ENCODE results near the gene SLC25A3. TPM values are rescaled to one million over a fixed set of nuclear protein-coding genes. Genes with fewer than 3 reads are reported as not detected.

SLC25A3 gene
- total RNA-seq, 5 donors from 2014 or later (not counting 1 experiment from before 2014, with no cell fraction given), result 256 to 438 (median 269) TPM

- Mint-ChIP-seq H3K4me3 (peak within 1 kb of the TSS; percentile 97 to 99 (median 98)), H3K27me3 (no peaks in the 10 kb centered on the region), H3K36me3 (no peaks in the 10 kb centered on the region), H3K9me3 (no peaks in the 10 kb centered on the region), H3K4me1 (peaks cover 15 to 42% (median 38%) of the 10 kb centered on the region in 3 donors), H3K27ac (peak within 1 kb of the TSS; percentile 92 to 94)
- ChIA-PET POLR2A (interaction anchor here in 1 of 2 donors (1.7 kb wide), 1 partner anchor 52 kb away, joined by 13 read pairs; the partner anchor contains the start of gene SLC25A3), CTCF (interaction anchor here (0.6 to 2.0 kb wide), 6 partner anchors 8 to 78 kb away, joined by 3 to 9 read pairs (median 5); partner anchors contain the start of gene SLC25A3 (in 1 of the 2))
- Histone ChIP-seq H3K9me3 (no peaks in the 10 kb centered on the region), H3K27me3 (replicated peaks in 1 of 2; ENCODE audit: control insufficient read depth in 2 of 2, extremely low read depth in 1 of 2, insufficient read depth in 2 of 2, low read length in 1 of 2) (no peaks in the 10 kb centered on the region), H3K36me3 (ENCODE audit: control insufficient read depth in 2 of 2, extremely low read depth in 1 of 2, insufficient read depth in 1 of 2, low read length in 1 of 2) (peaks cover 3 to 10% of the 10 kb centered on the region in 2 donors), H3K4me3 (ENCODE audit: control insufficient read depth in 1 of 2, extremely low read depth in 1 of 2, low read length in 1 of 2) (peak within 1 kb of the TSS; percentile 72 to 91), H3K4me1 (ENCODE audit: control insufficient read depth in 1 of 2, extremely low read depth in 1 of 2, insufficient read depth in 2 of 2, low read length in 2 of 2) (peaks cover 11 to 15% of the 10 kb centered on the region in 2 experiments), H3K27ac (ENCODE audit: low read length) (peak within 1 kb of the TSS; percentile 54)
- ATAC-seq (replicated peaks in 1 of 4), result peak; percentile 91 to 95 (median 92)
- WGBS (ENCODE audit: insufficient coverage), result under 1% methylated on average over 84 of the region's 91 CpGs
- DNase-seq, result peak; percentile 89 to 98 (median 95)
These were observed 51.5 kb downstream of the SLC25A3 start, which contains the start of the genes APAF1 and IKBIP for GRCh38 chr12:98644712-98645571. TSS of gene APAF1 (plus strand) at chr12:98645290. CDS start at chr12:98648360, 3,070 bp downstream. TSS of gene IKBIP (minus strand) at chr12:98644788. CDS start at chr12:98644701, 87 bp downstream.

- H3K27me3 ChIP-seq (replicated peaks in 1 of 2; ENCODE audit: control insufficient read depth in 2 of 2, extremely low read depth in 1 of 2, insufficient read depth in 2 of 2, low read length in 1 of 2), result no peaks in the 10 kb centered on the region
- peaks cover 15 to 41% (median 38%) of the 10 kb centered on the region in 3 donors for H3K4me1 Mint-ChIP-seq
- no peaks in the 10 kb centered on the region for H3K36me3 Mint-ChIP-seq
- H3K4me3 Mint-ChIP-seq, result peak overlapping the region; percentile 97 to 99 (median 98)
- DNase-seq (peak in 5 of 35 experiments; percentile 1 to 31 (median 3)), ATAC-seq (replicated peaks in 1 of 4) (no peak)
- peaks cover 11 to 15% of the 10 kb centered on the region in 2 experiments for H3K4me1 ChIP-seq (ENCODE audit: control insufficient read depth in 1 of 2, extremely low read depth in 1 of 2, insufficient read depth in 2 of 2, low read length in 2 of 2)
- H3K36me3 ChIP-seq (ENCODE audit: control insufficient read depth in 2 of 2, extremely low read depth in 1 of 2, insufficient read depth in 1 of 2, low read length in 1 of 2), result peaks cover 3 to 16% of the 10 kb centered on the region in 2 donors
- POLR2A ChIA-PET, result no interaction called here
- CTCF ChIA-PET, result interaction anchor here in 1 of 2 donors (0.9 to 1.3 kb wide), 3 partner anchors 15 to 107 kb away, joined by 3 to 4 read pairs (median 3); no protein-coding TSS in a partner anchor
- WGBS (ENCODE audit: insufficient coverage), result under 1% methylated on average over 23 of the region's 24 CpGs
- H3K4me3 ChIP-seq (ENCODE audit: control insufficient read depth in 1 of 2, extremely low read depth in 1 of 2, low read length in 1 of 2), result peak overlapping the region; percentile 72 to 91
- no peaks in the 10 kb centered on the region for H3K27me3 Mint-ChIP-seq
- H3K9me3 ChIP-seq, result no peaks in the 10 kb centered on the region
- peak overlapping the region; percentile 45 for H3K27ac ChIP-seq (ENCODE audit: low read length)
- H3K9me3 Mint-ChIP-seq, result no peaks in the 10 kb centered on the region
- H3K27ac Mint-ChIP-seq, result peak overlapping the region; percentile 74 to 89
These were observed 52.1 kb downstream of the SLC25A3 start for GRCh38 chr12:98645572-98646067.

DNA sequence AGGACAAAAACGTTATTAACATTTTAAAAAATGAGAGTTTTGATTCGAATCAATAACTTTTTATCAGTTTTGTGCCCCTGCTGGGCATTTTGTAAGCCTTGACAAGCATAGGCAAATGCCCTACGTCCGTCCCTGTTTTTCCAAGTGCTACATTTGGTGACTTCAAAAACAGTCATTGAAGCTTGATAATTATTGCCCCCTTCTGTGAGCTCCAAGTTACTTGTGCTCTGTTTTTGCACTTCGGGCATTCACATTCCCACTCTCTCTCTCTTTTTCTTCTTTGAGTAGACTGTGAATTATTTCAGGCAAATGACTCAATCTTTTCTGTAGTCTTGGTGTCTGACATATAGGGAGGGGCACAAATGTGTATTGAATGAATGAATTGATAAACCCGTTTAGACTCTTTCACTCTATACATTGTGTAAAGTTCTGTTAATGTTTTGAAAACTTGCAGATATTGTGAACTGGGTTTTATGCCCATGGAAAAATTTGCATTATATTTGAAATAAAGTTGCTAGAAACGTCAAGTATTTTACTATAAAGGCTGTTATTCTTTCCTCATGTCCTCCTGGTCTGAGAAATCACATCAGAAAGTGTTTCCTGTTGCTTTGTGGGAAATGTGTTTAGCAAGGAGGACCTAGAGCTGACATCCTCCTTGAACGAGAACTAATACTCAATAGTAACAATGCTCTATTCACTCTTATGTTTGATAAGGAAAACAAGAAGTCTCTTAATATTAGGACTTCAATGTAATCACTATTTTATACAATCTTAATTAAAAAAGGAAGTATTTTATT, 53.0 kb downstream of the SLC25A3 start:
- Histone ChIP-seq H3K9me3 (no peaks in the 10 kb centered on the region), H3K4me1 (ENCODE audit: control insufficient read depth in 1 of 2, extremely low read depth in 1 of 2, insufficient read depth in 2 of 2, low read length in 2 of 2) (peaks cover 11 to 15% of the 10 kb centered on the region in 2 experiments), H3K27ac (ENCODE audit: low read length) (no peak overlapping the region), H3K4me3 (ENCODE audit: control insufficient read depth in 1 of 2, extremely low read depth in 1 of 2, low read length in 1 of 2) (peak overlapping the region in 1 of 2 donors; percentile 72), H3K27me3 (replicated peaks in 1 of 2; ENCODE audit: control insufficient read depth in 2 of 2, extremely low read depth in 1 of 2, insufficient read depth in 2 of 2, low read length in 1 of 2) (no peaks in the 10 kb centered on the region), H3K36me3 (ENCODE audit: control insufficient read depth in 2 of 2, extremely low read depth in 1 of 2, insufficient read depth in 1 of 2, low read length in 1 of 2) (peaks cover 3 to 19% of the 10 kb centered on the region in 2 donors)
- Mint-ChIP-seq H3K27ac (peak overlapping the region; percentile 36 to 61), H3K27me3 (no peaks in the 10 kb centered on the region), H3K4me1 (peaks cover 15 to 38% (median 38%) of the 10 kb centered on the region in 3 donors), H3K36me3 (peaks cover 7% of the 10 kb centered on the region), H3K9me3 (no peaks in the 10 kb centered on the region), H3K4me3 (peak overlapping the region; percentile 97 to 99 (median 98))
- DNase-seq (peak in 1 of 35 experiments; percentile 16), ATAC-seq (replicated peaks in 1 of 4) (no peak)
- ChIA-PET CTCF (interaction anchor here in 1 of 2 donors (0.9 to 1.3 kb wide), 3 partner anchors 16 to 107 kb away, joined by 3 to 4 read pairs (median 3); no protein-coding TSS in a partner anchor), POLR2A (no interaction called here)
- WGBS (ENCODE audit: insufficient coverage), result 10% methylated on average over 2 of the region's 8 CpGs

DNA sequence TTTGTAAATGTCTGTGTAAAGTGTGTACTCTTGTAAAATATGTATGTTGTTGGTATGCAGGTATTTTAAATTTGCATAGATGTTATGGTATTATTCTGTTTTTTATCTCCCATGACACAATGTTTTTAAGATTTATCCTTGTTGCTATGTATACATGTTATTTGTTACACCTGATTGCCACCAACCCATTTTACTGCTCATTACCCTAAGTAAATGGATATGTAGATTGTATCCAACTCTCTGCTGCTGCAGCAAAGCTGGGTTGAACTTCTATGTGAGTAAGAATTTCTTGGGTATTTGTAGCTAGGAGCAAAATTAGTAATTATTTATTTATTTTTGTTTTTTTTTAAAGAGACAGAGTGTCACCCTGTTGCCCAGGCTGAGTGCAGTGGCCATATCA, 57.8 kb downstream of the SLC25A3 start:
- peaks cover 11 to 22% (median 21%) of the 10 kb centered on the region in 3 donors for H3K4me1 Mint-ChIP-seq
- POLR2A ChIA-PET, result interaction anchor here in 1 of 2 donors (0.7 kb wide), 1 partner anchor 47 kb away, joined by 3 read pairs; no protein-coding TSS in a partner anchor

GRCh38 chr12:98653866-98654493, 60.5 kb downstream of the SLC25A3 start:
- H3K27ac ChIP-seq (ENCODE audit: low read length), result no peak overlapping the region
- H3K27ac Mint-ChIP-seq, result no peak overlapping the region
- H3K9me3 ChIP-seq, result no peaks in the 10 kb centered on the region
- ATAC-seq (replicated peaks in 1 of 4) (peak in 3 of 4 experiments; percentile 37 to 63 (median 49)), DNase-seq (peak in 4 of 35 experiments; percentile 12 to 73 (median 18))
- WGBS (ENCODE audit: insufficient coverage), result no CpG with 5 or more reads among the region's 1 CpG
- no peak overlapping the region for H3K4me3 Mint-ChIP-seq
- POLR2A ChIA-PET, result interaction anchor here in 1 of 2 donors (0.9 kb wide), 1 partner anchor 87 kb away, joined by 3 read pairs; no protein-coding TSS in a partner anchor
- H3K4me1 ChIP-seq (ENCODE audit: control insufficient read depth in 1 of 2, extremely low read depth in 1 of 2, insufficient read depth in 2 of 2, low read length in 2 of 2), result no peaks in the 10 kb centered on the region
- H3K27me3 ChIP-seq (replicated peaks in 1 of 2; ENCODE audit: control insufficient read depth in 2 of 2, extremely low read depth in 1 of 2, insufficient read depth in 2 of 2, low read length in 1 of 2), result no peaks in the 10 kb centered on the region
- no peaks in the 10 kb centered on the region for H3K27me3 Mint-ChIP-seq
- H3K4me3 ChIP-seq (ENCODE audit: control insufficient read depth in 1 of 2, extremely low read depth in 1 of 2, low read length in 1 of 2), result no peak overlapping the region
- no peaks in the 10 kb centered on the region for H3K9me3 Mint-ChIP-seq
- peaks cover 13 to 16% (median 14%) of the 10 kb centered on the region in 3 donors for H3K4me1 Mint-ChIP-seq
- CTCF ChIA-PET, result interaction anchor here (0.6 to 1.9 kb wide), 11 partner anchors 9 to 1677 kb away, joined by 3 to 34 read pairs (median 3); partner anchors contain the start of gene IKBIP (in 1 of the 2)
- peaks cover 20% of the 10 kb centered on the region for H3K36me3 Mint-ChIP-seq
- H3K36me3 ChIP-seq (ENCODE audit: control insufficient read depth in 2 of 2, extremely low read depth in 1 of 2, insufficient read depth in 1 of 2, low read length in 1 of 2), result peaks cover 5 to 39% of the 10 kb centered on the region in 2 donors

More for the DNA sequence above, 57.8 kb downstream of the SLC25A3 start:
- Mint-ChIP-seq H3K4me3 (no peak overlapping the region), H3K27ac (no peak overlapping the region), H3K27me3 (no peaks in the 10 kb centered on the region), H3K36me3 (peaks cover 7% of the 10 kb centered on the region), H3K9me3 (no peaks in the 10 kb centered on the region)
- H3K27ac ChIP-seq (ENCODE audit: low read length), result no peak overlapping the region
- H3K9me3 ChIP-seq, result no peaks in the 10 kb centered on the region
- no peak overlapping the region for H3K4me3 ChIP-seq (ENCODE audit: control insufficient read depth in 1 of 2, extremely low read depth in 1 of 2, low read length in 1 of 2)
- no peak for DNase-seq
- peaks cover 5 to 26% of the 10 kb centered on the region in 2 donors for H3K36me3 ChIP-seq (ENCODE audit: control insufficient read depth in 2 of 2, extremely low read depth in 1 of 2, insufficient read depth in 1 of 2, low read length in 1 of 2)
- ATAC-seq (replicated peaks in 1 of 4), result no peak
- no peaks in the 10 kb centered on the region for H3K27me3 ChIP-seq (replicated peaks in 1 of 2; ENCODE audit: control insufficient read depth in 2 of 2, extremely low read depth in 1 of 2, insufficient read depth in 2 of 2, low read length in 1 of 2)
- H3K4me1 ChIP-seq (ENCODE audit: control insufficient read depth in 1 of 2, extremely low read depth in 1 of 2, insufficient read depth in 2 of 2, low read length in 2 of 2), result peaks cover 6 to 8% of the 10 kb centered on the region in 2 experiments
- CTCF ChIA-PET, result interaction anchor here (1.0 to 4.1 kb wide), 8 partner anchors 13 to 1923 kb away, joined by 3 to 27 read pairs (median 4); partner anchors contain the start of gene SLC25A3 (in 1 of the 2)

Measured in T-cell (primary cell).